GM19023 (cell line): ENCODE measurements around the gene ST3GAL3.
"Not testable (repeated sequence)": the region's sequence is repeated elsewhere in the genome, so short reads cannot be mapped to it uniquely, and the experiment has no call there.

Source experiments
- ATAC-seq: cut with Tn5 transposase; IDR thresholded peaks from one replicate; pipeline ENCODE4 v1.9.1; 2021; ENCODE audit warnings: mild to moderate bottlenecking, moderate library complexity; ENCODE audit not compliant: unreplicated experiment

The ST3GAL3 gene

DNA sequence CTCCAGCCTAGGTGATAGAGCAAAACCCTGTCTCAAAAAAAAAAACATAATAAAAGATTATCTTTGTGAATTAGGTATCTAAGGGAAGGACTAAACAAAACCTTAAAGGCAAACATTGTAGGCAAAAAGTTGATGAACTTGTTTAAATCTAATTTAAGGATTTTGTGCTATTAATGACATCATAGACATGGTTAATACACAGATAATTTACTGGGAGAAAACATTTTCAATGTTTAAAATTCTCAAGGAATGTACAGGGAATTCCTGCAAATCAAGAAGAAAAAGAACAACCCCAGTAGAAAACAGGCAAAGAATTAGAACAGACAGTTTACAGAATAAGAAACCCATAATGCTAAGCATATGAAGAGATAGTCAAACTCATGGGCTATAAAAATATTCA lies 47.6 kb downstream of the ST3GAL3 start:
- no peak for ATAC-seq

DNA sequence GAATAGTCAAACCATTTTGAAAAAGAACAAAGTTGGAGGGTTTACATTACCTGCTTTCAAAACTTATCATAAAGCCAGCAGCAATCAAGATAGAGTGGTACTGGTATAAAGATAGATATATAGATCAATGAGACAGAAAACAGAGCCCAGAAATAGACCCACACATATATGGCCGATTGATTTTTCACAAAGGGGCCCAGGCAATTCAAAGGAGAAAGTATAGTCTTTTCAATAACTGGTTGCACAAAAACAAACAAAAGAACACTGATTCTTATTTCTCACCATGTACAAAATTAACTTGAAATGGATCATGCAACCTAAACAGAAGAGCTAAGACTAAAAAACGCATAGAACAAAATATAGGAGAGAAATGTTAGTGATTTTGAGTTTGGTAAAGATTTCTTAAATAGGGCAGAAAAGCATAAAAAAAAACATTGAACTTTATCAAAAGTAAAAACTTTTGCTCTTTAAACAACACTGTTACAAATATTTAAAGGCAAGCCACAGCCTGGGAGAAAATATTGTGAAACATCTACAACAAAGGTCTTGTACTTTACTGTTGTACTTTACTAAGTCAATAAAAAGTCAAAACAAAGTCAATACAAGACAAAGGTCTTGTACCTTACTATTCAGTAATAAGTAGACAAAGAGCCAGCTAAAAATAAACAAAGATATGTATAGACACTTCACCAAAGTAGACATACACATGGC lies 50.2 kb downstream of the ST3GAL3 start:
- ATAC-seq, result no peak

DNA sequence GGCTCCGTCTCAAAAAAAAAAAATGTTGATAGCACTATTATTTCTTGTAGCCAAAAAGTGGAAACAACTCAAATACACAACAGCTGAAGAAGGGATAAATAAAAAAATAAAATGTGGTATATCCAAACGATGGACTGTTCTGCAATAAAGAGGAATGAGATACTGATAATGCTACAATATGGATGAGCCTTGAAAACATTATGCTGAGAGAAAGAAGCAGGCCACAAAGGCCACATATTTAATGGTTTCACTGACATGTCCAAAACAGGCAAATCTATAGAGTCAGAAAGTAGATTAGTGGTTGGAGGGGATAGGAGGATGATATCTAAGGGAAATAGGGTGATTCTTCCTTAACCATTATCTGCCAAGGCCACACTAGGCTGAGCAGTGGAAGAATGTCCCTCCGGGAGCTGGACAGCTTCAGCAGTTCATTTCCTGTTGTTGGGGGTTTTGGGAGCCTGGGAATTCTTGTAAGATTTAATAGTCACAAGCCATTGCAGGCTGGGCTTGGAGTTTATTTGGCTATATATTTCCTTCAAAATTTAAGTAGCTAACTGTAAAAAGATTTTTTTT lies 53.5 kb downstream of the ST3GAL3 start:
- ATAC-seq, result no peak

DNA sequence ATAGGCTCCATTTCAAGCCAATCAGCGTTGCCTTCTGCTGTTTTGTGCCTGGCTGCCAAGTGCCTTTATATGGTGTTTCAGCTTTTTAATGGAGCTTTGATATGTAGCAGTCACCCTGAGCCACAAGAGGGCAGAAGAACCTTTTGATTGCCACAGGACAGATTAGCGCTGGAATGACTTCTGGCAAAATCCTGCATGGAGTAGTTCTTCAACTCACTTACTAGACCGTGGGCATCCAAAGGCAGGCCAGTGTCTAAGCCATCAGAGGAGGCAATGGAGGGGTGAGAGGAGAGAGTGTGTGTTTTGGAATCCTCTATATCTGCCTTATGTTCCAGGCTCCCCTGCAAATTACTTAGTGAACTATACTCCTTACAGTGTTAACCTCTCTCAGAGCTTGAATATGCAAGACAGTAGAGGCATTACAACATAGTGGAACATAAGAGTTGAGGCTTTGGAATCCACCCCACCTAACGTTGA lies 56.2 kb downstream of the ST3GAL3 start:
- no peak for ATAC-seq

DNA sequence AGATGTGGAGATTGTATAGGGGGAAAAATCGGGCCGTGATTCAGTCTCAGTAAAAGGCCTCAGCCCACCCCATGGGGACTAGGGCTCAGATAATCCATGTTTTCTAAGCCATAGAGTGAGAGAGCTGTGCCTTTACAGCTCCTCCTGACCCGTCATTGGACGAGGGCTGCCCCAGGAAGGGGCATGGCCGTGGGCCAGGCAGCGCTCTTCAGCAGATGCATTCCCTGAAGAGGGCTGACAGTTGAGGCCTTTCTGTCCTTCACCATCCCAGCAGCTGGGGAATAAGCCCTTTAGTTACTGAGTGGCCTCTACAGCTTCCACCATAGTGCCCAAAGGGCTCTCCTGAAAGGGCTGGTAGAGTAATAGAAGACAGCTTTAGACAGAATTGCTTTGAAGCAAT lies 57.2 kb downstream of the ST3GAL3 start:
- ATAC-seq, result no peak

DNA sequence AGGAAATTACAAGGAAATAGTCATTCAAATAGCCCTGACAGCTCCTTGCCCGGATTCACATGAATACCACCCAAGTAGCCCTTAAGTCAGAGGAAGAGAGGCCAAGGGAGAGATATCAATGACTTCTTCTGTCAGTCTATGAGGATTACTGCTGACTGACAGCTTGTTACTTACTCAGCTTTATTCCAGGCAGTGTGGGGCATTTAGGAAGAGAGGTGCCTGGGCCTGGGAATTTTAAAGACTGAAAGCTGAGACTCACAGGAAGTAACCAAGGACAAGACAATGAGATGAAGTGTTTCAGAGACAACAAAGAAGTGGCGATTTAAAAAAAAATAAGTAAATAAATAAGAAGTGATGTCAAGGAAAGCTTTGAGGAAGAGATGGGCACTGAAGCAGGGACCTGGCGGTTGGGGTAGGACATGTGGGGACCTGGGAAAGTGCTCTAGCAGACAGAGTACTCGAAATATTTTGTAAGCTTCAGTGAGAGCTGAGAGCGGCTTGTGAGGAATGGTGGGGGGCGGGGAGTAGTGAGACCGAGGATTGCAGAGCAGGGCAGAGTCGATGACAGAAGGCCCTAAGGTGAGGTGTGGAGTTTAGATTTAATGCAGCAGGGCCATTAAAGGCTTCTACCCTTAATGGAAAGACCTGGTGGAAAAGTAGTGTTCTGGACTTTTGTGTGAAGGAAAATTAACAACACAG lies 58.9 kb downstream of the ST3GAL3 start:
- no peak for ATAC-seq

DNA sequence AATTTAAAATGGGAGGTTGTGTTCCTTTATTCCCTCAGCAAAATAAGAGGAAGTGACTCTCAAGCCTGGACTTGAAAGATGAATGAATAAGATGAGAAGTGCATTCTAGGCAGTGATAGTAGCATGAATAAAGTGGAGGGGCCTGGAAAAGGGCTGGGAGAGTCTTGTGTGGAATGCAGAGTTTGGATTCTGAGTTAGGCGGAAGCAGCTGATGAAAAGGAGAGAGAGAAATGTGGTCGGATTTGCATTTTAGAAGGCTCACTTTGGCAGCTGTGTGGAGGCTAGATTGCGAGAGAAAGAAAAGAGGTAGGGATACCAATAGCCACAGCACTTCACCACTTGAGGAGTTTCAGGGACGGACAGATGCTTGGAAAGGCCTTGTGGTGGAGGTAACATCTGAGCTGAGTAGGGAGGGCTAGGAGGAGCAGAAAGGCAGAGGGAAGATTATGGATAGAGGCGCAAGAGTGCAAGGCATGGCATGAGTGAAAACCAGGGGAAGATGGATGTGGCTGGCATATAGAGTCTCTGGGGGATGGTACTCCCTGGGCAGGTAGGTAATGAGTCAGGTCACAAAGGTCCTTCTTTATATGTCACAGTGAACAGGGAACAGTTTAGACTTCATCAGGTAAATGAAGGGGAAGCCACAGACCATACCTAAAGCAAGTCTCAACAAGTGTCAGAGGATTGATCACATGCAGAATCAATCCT lies 59.6 kb downstream of the ST3GAL3 start:
- no peak for ATAC-seq

DNA sequence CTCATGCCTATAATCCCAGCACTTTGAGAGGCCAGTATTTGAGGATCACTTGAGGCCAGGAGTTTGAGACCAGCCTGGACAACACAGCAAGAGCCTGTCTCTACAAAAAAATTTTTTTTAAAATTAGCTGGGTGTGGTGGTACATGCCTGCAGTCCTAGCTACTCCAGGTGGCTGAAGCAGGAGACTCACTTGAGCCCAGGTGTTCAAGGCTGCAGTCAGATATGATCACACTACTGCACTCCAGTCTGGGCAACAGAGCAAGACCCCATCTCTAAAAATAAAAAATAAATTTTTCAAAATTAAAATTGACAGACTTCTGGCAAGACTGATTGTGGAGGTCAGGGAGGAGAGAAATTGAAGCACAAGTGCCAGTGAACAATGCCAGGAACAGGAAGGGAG lies 60.8 kb downstream of the ST3GAL3 start:
- no peak for ATAC-seq

DNA sequence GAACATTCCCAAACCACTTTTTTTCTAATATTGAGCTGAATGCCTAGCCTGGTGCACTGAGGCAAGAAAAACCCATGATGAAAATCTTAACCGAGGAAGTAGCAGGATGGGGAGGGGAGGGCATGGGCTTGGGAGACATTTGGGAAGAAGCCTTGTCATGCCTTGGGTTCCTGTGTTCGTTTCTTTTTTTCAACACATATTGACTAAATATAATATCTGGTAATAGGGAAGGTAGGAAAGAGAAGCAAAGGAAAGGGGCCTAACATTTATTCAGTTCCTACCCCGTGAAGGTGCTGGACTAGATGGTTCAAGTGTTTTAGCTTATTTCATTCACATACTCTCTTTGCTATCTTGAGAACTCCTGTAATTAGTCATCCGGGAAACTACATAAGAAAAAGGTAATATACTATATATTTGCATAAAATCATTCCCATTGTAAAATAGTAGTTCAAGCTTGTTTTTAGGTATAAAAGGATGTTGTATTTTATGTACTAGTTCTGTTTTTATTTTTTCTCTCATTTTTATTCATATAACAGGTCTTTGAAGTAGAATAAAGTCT lies 62.1 kb downstream of the ST3GAL3 start:
- no peak for ATAC-seq

DNA sequence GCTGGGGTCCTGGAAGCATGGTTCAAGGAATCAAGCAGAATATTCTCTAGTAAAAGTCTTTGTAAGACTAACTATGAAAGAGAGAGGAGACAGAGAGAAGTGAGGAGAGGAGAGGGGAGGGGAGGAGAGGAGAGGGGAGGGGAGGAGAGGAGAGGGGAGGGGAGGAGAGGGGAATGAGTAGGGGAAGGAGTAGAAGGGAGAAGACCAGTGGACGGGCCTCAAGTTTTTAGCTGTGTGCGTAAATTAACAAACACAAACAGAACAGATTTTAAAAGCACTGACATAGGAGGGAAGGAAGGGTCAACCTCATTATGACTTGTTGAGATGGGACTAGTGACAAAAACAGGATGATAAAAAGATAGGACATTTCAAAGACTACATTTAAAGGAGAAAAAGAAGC lies 62.8 kb downstream of the ST3GAL3 start:
- no peak for ATAC-seq

DNA sequence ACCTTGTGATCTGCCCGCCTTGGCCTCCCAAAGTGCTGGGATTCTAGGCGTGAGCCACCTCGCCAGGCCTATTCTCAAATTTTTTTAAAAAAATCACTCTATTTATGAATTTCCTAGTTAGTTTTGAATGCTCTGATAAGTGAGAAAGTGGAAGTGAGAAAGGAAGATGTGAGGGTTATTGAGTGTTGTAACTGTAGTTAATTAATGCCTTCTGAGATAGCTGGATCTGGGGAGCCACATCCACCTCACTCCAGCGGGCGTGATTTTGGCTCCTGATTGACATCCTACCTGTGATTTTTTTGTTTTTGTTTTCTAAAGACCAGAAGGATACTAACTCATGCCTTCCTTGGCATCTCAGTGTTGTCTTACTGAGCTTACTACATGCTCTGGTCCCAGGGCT lies 65.6 kb downstream of the ST3GAL3 start:
- ATAC-seq, result no peak

DNA sequence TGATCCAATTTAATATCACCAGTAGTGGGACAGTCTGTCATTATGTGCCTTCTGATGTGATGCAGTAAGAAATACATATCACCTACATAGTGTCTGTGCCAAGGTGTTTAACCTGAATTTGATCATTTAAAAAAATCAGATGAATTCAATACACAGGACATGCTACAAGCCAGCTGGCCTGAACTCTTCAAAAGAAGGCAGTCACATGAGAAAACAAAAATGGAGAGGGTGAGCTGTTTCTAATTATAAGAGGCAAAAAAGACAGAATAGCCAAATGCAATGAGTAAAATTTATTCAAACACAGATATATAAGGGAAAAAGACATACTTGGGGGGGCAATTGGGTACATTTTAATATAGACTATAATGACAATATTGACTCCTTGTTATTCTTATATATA lies 66.5 kb downstream of the ST3GAL3 start:
- ATAC-seq, result no peak

DNA sequence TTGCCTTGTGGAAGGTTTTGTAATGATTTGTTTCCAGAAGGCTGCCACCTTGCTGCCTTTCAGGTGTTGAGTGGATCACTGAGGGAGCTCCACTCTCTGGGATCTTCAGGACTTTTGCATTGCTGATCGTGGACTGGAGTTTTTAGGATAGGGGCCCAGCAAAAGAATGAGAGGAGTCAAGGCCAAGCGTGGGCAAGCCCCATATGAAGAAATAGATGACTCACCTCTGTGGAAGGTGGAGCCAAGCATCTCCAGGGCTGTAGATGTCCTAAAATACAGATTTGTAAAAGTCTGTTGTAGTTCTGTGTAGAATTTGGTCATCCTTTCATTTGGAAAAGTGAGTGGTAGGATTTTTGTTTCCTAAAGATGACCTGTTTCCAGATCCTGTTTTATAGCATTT lies 67.0 kb downstream of the ST3GAL3 start:
- no peak for ATAC-seq

DNA sequence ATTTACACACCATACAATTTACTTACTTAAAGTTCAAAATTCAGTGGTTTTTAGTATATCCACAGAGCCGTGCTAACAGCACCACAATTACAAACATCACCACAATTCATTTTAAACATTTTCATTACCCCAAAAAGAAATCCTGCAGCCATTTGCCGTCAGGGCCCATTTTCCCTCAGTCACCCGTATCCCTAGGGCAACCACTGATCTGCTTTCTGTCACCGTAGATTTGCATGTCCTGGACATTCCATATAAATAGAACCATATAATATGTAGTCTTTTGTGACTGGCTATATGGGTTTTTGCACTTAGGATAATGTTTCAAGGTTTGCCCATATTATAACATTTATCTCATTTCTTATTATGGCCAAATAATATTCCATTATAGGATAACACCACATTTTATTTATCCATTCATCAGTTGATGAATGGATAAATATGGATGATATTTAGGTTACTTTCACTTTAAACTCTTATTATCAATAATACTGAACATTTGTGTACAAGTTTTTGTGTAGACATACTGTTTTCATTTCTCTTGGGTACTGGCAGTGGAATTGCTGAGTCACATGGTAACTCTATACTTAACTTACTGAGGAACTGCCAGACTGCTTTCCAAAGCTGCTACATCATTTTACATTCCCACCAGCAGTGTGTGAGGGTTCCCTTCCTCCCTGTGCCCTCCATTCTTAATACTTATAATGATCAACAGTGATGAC lies 68.9 kb downstream of the ST3GAL3 start:
- no peak for ATAC-seq

DNA sequence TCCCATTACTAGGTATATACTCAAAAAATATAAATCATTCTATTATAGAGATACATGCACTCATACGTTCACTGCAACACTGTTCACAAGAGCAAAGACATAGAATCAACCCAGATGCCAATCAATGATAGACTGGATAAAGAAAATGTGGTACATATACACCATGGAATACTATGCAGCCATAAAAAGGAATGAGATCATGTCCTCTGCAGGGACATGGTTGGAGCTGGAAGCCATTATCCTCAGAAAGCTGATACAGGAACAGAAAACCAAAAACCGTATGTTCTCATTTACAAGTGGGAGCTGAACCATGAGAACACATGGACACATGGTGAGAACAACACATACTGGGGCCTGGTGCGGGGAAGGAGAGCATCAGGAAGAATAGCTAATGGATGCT lies 70.6 kb downstream of the ST3GAL3 start:
- ATAC-seq, result not testable (repeated sequence)

DNA sequence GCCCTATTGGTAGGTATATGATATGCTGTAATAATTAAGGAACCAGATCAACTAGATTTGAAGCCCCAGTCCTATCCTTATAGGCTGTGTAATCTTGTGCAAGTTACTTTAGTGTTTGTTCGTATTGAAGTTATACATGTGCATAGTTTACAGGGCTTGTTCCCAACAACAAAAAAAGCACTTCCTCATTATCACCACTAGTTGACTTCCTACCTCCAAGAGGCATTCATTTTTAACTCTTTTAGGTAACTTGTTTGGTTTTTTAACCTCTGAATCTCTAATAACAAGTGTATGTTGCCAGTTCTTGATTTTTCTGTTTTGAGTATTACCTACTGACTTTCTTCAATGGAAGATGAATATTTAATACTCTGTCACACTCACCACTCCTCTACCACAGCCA lies 71.9 kb downstream of the ST3GAL3 start:
- ATAC-seq, result no peak

DNA sequence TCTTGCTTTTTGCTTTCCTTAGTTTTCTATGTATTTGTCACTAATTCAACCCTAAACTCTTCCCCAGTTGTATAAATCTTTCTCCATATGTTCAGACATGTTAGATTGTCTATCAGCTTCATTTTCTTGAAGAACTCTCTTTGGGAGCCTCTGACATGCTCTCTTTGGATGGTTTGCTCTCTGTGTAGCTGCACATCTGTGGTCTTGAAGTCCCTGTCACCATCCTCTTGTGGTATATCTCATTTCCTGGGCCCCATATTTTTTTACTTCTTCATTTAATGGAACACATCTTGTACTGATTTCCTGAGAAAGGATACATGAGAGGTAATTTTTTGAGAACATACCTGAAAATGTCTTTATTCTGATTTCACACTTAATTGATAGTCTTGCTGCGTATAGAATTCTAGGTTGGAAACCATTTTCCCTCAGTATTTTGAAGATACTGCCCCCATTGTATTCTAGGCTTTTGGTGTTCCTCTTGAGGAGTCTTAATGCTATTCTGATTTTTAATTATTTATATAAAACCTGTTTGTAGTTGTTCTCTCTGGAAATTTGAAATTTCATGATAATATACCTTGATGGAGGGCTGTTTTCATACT lies 72.6 kb downstream of the ST3GAL3 start:
- ATAC-seq, result no peak

DNA sequence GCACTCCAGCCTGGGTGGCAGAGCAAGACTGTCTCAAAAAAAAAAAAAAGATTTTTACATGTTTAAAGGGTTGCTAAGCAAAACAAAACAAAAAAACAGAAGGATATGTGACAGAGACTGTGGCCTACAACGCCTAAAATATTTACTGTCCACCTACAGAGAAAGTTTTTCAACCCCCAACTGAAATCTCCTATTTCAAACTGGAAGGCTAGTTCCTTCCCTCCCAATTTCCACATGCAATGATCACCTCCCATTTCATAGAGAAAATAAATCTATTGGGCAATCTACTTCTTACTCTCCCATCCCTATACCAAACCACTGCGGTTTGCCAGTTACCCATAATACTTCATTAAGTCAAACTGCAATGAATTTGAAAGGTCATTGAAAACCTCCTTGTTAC lies 74.2 kb downstream of the ST3GAL3 start:
- ATAC-seq, result no peak

DNA sequence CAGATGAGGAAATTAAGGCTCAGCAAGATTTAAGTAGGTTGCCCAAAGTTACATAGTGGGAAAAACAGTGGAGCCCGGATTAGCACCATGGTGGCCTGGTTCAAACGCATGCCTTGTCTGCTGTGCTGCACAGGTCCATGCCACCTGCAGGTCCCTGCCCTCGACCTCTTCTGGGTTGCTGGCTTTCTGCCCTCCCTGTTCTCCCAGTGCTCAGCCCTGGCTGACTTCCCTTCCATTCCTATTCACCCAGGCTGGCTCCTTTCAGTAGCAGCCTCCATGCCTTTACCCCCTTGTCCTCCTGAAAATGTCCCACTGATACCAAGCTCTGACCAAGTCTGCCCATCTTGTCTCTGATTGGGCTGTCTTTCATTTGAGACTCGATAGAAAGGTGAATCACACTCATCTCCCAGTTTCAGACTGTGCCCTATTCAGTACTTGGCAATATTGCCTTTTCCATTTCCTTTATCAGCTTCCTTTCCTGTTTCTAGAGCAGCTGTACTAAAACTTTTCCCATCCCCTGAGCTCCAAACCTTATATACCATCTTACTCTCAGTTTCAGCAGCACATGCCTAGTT lies 75.8 kb downstream of the ST3GAL3 start:
- ATAC-seq, result no peak

DNA sequence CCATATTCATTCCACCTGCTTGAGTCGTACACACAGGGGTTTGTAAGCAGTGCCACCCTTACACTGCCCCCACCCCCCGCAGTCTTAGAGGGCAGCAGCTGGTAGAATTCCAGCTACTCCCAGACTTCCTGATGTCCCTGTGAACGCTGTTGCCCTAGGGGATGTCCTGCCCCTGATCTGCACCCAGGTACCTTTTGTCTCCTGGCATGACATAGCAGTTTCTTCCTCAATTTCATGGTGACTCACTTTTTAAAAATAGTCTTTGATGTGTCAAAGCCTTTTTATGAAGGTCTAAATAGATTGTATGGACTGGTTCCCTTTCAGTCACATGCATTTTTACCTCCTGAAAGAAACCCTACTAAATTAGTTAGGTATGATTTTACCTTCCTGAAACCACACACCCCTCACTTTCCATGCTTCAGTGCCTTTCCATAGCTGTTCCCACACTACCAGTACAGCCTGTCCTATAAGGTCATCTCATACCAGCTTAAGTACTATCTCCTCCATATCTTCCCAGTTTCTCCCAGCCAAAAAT lies 76.4 kb downstream of the ST3GAL3 start:
- ATAC-seq, result no peak
